Suprapubic skin (tissue), 3 donors: Measurements from ENCODE around the gene GATAD2B.

Experiments
- POLR2A ChIP-seq, 2 donors: fragments of 450-650 bp; IDR thresholded peaks; one replicate each; pipeline ENCODE4 v1.6.1; 2017; ENCODE audit warnings: antibody characterized with exemption in 2 of 2, mild to moderate bottlenecking in 2 of 2, moderate library complexity in 2 of 2
- TF ChIP-seq, protein P1 (sequence below), 2 donors: fragments of 200-600 bp in 1 of 2; fragments of 450-650 bp in 1 of 2; sonication (generic) in 1 of 2; IDR thresholded peaks; one replicate each; pipeline ENCODE4 v1.5.1; 2016 to 2019; ENCODE audit warnings: antibody characterized with exemption in 2 of 2, mild to moderate bottlenecking in 1 of 2, moderate library complexity in 1 of 2

GRCh38 chr1:153959454-153959853, 36.7 kb upstream of the GATAD2B start:
- TF ChIP-seq, protein P1, sequence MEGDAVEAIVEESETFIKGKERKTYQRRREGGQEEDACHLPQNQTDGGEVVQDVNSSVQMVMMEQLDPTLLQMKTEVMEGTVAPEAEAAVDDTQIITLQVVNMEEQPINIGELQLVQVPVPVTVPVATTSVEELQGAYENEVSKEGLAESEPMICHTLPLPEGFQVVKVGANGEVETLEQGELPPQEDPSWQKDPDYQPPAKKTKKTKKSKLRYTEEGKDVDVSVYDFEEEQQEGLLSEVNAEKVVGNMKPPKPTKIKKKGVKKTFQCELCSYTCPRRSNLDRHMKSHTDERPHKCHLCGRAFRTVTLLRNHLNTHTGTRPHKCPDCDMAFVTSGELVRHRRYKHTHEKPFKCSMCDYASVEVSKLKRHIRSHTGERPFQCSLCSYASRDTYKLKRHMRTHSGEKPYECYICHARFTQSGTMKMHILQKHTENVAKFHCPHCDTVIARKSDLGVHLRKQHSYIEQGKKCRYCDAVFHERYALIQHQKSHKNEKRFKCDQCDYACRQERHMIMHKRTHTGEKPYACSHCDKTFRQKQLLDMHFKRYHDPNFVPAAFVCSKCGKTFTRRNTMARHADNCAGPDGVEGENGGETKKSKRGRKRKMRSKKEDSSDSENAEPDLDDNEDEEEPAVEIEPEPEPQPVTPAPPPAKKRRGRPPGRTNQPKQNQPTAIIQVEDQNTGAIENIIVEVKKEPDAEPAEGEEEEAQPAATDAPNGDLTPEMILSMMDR (IDR thresholded peaks at IDR 0.05): no peak
- no peak for TF ChIP-seq POLR2A (IDR thresholded peaks at IDR 0.05)
